GM10266 (cell line): ENCODE data around the gene SUGCT.

Source experiments
- DNase-seq: peaks from one replicate; pipeline ENCODE4 v3.0.0; 2012; ENCODE audit errors: extremely low spot score
- TF ChIP-seq, protein P1 (sequence below): IDR thresholded peaks from 2 replicates; pipeline ENCODE4 v1.5.1; 2012; ENCODE audit warnings: mild to moderate bottlenecking, low read depth; ENCODE audit not compliant: control insufficient read depth, insufficient read depth; ENCODE audit errors: missing control alignments

The SUGCT gene

DNA sequence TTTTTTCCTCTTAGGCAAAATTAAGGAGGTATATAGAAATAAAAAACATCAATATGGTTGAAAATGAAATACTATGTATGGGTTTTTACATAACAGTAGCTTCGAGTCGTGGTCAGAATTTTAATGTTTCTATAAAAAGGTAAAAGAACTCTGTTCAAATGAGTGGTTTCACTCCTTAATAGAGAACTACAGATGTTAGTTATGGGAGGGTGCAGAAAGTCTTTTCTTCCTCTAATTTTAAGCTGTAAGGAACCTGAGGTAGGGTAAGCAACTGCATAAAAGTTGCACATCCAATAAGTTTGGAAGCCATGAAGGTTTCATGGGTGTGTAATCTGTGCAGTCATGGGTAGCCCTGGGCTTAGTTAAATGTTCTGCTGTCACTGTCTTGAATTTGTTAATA lies 141.3 kb downstream of the SUGCT start:
- TF ChIP-seq, protein P1, sequence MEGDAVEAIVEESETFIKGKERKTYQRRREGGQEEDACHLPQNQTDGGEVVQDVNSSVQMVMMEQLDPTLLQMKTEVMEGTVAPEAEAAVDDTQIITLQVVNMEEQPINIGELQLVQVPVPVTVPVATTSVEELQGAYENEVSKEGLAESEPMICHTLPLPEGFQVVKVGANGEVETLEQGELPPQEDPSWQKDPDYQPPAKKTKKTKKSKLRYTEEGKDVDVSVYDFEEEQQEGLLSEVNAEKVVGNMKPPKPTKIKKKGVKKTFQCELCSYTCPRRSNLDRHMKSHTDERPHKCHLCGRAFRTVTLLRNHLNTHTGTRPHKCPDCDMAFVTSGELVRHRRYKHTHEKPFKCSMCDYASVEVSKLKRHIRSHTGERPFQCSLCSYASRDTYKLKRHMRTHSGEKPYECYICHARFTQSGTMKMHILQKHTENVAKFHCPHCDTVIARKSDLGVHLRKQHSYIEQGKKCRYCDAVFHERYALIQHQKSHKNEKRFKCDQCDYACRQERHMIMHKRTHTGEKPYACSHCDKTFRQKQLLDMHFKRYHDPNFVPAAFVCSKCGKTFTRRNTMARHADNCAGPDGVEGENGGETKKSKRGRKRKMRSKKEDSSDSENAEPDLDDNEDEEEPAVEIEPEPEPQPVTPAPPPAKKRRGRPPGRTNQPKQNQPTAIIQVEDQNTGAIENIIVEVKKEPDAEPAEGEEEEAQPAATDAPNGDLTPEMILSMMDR: no peak
- DNase-seq: no peak

DNA sequence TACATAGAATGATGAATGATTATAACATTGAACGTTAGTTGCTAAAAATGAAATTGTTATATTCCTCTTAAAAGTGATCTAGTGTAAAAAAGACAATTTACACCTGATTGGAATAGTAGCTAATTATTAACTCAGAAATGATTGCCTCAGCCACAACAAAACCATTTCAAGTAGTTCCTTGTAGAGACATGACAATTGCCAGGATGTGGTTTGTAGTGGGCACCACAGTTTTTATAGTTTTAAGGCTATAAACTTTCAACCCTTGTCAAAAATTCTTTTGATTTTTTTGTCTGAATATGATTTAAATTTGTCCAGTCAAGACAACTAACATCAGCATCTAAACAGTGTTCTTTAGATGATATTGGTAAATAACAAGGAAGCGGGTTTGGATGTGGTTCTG lies 145.2 kb downstream of the SUGCT start:
- no peak for DNase-seq

DNA sequence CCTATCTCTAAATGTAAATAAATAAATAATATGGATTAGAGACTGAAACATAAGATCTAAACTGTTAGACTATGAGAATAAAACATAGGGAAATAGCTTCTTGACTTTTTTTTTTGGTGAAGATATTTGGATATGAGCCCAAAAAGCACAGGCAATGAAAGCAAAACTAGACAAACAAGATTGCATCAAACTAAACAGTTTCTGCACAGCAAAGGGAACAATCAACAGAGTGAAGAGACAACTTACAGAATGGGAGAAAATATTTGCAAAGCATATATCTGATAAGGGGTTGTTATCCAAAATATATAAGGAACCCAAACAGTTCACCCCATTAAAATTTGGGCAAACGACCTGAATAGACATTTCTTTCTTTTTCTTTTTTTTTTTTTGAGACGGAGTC lies 148.1 kb downstream of the SUGCT start:
- DNase-seq: no peak
- TF ChIP-seq, protein P1: no peak

More for the DNA sequence above, 145.2 kb downstream of the SUGCT start:
- TF ChIP-seq, protein P1: no peak

DNA sequence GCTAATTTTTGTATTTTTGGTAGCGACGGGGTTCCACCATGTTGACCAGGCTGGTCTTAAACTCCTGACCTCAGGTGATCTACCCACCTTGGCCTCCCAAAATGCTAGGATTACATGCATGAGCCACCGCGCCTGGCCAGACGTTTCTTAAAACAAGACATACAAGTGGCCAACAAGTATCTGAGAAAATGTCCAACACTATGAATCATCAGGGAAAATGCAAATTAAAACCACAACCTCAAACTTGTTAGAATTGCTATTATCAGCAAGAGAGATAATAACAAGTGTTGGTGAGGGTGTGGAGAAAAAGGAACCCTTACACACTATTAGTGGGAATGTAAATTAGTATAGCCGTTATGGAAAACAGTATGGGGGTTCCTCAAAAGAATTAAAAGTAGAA lies 148.6 kb downstream of the SUGCT start:
- no peak for DNase-seq
- TF ChIP-seq, protein P1: no peak

DNA sequence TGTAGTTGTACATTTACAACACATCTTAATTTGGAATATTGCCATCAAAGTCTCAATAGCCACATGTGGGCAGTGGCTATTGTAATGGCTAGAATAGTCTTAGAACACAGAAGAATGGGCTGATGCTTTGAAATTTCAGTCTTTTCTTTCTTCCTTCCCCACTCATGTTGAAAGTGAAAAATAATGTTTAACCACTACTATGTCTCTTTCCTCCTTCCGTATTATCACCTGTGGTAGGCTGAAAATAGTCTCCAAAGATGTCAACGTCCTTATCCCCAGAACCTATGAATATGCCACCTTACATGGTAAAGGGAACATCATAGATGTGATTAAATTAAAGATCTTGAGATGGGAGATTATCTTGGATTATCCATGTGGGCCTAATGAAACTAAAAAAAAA lies 154.0 kb downstream of the SUGCT start:
- no peak for DNase-seq
- TF ChIP-seq, protein P1: no peak

DNA sequence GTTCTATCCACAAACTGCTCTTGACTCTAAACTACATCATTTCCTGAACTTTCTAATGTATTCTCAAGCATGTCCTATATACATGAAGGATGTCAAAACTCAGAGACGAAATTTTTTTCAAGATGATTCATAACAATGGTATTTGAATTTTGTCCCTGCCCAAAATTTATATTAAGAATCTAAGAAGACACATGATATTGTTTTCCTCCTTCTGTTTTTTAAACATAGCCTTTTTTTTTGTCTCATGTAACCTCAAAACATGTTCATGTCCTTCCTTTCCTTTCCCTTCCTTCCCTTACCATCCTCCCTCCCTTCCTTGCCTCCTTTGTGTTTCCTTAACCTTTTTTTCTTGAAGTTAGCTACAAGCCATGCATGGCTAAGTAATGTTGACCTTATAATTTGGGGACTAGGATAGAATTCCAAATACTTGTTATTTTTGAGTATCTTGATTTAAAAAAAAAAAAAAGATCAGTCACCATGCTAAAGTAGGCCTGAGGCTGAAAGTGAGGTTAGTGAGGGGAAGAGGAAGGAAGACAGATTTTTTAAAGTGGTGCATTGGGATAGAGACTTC lies 163.0 kb downstream of the SUGCT start:
- no peak for DNase-seq

DNA sequence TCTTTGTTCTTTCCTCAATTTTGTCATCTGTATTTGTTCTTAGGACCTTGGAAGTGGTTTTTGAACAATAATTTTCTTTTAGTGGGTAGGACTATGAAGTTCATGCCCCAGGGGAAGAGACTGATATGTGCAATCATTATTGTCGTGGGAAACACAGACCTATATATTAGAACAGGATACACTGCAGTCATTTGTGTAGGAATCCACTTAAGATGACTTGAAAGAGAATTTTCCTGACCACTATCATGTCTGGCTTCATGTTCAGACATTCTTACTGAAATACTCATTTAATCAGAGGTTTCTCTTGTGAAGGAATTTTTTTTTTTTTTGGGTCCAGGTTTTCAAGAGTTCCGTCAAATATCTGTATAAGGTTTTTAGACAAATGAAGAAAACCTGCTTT lies 163.6 kb downstream of the SUGCT start:
- no peak for DNase-seq
- TF ChIP-seq, protein P1: no peak

More for the DNA sequence above, 163.0 kb downstream of the SUGCT start:
- TF ChIP-seq, protein P1: no peak
